ENCODE data around the gene RPL5.

RPL5 gene

GRCh38 chr1:92864131-92864530 is 32.3 kb downstream of the RPL5 start:
- H3K4me3 ChIP-seq (ENCODE audit: low read depth, low read length), result no peak overlapping the region
- no peak for TF ChIP-seq CTCF (IDR thresholded peaks at IDR 0.05; ENCODE audit: borderline replicate concordance, insufficient read depth, low read depth, low read length)

GRCh38 chr1:92870591-92870990 is 38.8 kb downstream of the RPL5 start:
- no peak for TF ChIP-seq CTCF (IDR thresholded peaks at IDR 0.05; ENCODE audit: borderline replicate concordance, insufficient read depth, low read depth, low read length)
- no peak overlapping the region for H3K4me3 ChIP-seq (ENCODE audit: low read depth, low read length)

DNA sequence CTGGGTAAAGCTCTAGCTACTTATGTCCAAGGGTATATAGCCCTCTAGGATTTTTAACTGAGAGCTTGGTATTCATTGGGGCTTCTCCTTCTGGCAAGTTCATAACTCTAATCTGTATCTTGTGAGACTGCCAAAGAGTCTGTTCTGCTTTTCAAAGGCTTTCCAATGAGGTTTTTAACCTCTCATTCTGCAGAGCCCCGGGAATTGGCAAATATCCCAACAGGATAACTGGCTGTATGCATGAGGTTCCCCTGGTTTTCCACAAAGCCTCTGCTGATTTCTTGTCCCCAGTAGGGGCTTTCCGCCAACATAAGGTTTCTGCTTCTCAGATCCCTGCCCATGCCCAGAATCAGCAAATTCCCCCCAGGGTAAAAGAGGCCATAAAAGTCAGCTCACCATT is 40.9 kb downstream of the RPL5 start:
- no peak for TF ChIP-seq CTCF (IDR thresholded peaks at IDR 0.05; ENCODE audit: borderline replicate concordance, insufficient read depth, low read depth, low read length)
- no peak overlapping the region for H3K4me3 ChIP-seq (ENCODE audit: low read depth, low read length)

- no peak for TF ChIP-seq CTCF (IDR thresholded peaks at IDR 0.05; ENCODE audit: borderline replicate concordance, insufficient read depth, low read depth, low read length)
- no peak overlapping the region for H3K4me3 ChIP-seq (ENCODE audit: low read depth, low read length)
Observed at GRCh38 chr1:92874987-92875386, 43.1 kb downstream of the RPL5 start.

DNA sequence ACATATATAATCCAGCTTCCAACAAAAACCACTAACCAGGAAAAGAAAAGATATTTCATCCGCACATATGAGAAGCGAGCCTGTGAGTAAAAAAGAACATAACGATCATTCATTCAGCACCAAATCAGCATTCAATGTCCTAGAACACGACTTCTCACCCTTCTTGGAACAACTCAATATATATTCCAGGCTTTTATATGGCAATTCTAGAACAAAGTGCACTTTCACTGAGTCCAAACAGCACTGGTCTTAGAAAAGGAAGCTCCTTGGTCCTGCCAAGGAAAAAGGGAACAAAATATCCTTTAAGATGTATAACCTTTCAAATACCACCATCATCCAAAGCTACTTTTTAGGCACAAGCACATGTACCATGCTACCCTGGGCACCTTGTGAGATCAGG is 44.5 kb downstream of the RPL5 start:
- no peak for TF ChIP-seq CTCF (IDR thresholded peaks at IDR 0.05; ENCODE audit: borderline replicate concordance, insufficient read depth, low read depth, low read length)

DNA sequence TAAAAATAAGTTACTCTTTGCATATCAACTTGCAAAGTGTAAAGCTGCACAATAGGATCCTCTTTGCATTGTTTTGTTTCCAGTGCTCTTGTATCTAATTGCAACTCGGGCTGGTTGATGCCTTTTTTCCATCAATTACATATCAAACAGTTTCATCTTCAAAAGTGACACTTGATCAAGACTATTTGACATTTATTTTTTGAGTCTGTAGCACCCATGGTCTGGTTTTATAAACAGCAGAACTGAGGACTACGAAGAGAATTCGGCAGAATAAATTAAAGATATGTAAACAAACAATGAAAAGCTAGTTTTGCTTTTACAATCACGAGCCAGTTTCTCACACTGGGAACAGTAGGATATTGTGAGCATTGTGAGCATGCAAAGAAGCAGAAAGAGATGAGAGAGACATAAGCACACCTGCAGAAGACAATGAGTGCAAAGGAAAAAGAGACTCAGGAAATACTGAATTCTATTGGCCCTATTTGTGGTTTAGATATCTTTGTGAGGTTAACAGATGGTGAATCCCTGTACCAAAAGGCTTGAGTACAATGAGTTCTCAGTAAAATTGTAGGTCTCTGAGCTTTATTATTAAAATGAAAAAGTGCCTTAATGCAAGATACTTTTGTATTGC is 45.4 kb downstream of the RPL5 start:
- H3K4me3 ChIP-seq (ENCODE audit: low read depth, low read length), result no peak overlapping the region
- no peak for TF ChIP-seq CTCF (IDR thresholded peaks at IDR 0.05; ENCODE audit: borderline replicate concordance, insufficient read depth, low read depth, low read length)

More for the DNA sequence above, 44.5 kb downstream of the RPL5 start:
- H3K4me3 ChIP-seq (ENCODE audit: low read depth, low read length), result no peak overlapping the region

DNA sequence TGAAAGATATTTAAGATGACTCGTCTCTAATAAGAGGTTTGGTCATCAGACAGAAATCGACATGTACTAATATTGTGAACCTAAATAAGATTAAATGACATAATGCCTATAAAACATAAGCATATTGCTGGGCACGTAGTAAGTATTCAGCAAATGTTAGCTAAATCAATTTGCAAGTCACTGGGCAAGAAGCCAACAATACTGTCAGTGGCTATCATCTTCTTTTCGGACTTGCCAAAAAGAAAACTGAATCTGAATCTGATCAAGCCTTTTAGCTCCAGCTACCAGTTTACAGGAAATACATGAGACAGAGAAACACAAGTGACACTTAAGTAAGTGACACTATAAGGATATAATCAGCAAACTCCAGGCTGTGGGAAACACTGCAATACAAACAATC is 46.0 kb downstream of the RPL5 start:
- TF ChIP-seq CTCF (IDR thresholded peaks at IDR 0.05; ENCODE audit: borderline replicate concordance, insufficient read depth, low read depth, low read length), result no peak
- H3K4me3 ChIP-seq (ENCODE audit: low read depth, low read length), result no peak overlapping the region

Measured in GM12875 (cell line).